ENCODE results near the gene SOX8. TPM values are rescaled to one million over a fixed set of nuclear protein-coding genes. Genes with fewer than 3 reads are reported as not detected.

Gene SOX8
- polyA plus RNA-seq, 6 donors from 2014 or later: not detected

GRCh38 chr16:1035066-1035415 is 53.5 kb downstream of the SOX8 start:
- Mint-ChIP-seq H3K27me3 (peaks cover 0 to 11% (median 9%) of the 10 kb centered on the region in 3 donors), H3K4me3 (no peak overlapping the region), H3K9me3 (no peaks in the 10 kb centered on the region), H3K27ac (no peak overlapping the region), H3K36me3 (no peaks in the 10 kb centered on the region), H3K4me1 (no peaks in the 10 kb centered on the region)
- ATAC-seq (ENCODE audit: low read depth in 2 of 2): no peak
- DNase-seq: no peak

GRCh38 chr16:1036166-1036565 is 54.6 kb downstream of the SOX8 start:
- Mint-ChIP-seq H3K4me1 (no peaks in the 10 kb centered on the region), H3K27ac (no peak overlapping the region), H3K4me3 (no peak overlapping the region), H3K36me3 (no peaks in the 10 kb centered on the region), H3K27me3 (peaks cover 0 to 11% (median 9%) of the 10 kb centered on the region in 3 donors), H3K9me3 (no peaks in the 10 kb centered on the region)
- DNase-seq (no peak), ATAC-seq (ENCODE audit: low read depth in 2 of 2) (no peak)

Other genes starting within 250 kb of the SOX8 start
- 10 to 100 TPM; 14.1 to 29.6 (median 20.5) TPM for gene CIAO3, start 240.8 kb upstream of the SOX8 start, polyA plus RNA-seq (ENCODE audit: low read depth in 6 of 6)
- not detected for gene MSLN, start 221.0 kb upstream of the SOX8 start, polyA plus RNA-seq (ENCODE audit: low read depth in 6 of 6)
- gene RPUSD1, start 193.4 kb upstream of the SOX8 start, polyA plus RNA-seq (ENCODE audit: low read depth in 6 of 6): 10 to 100 TPM; 24.5 to 43.9 (median 33.7) TPM
- gene CHTF18, start 193.2 kb upstream of the SOX8 start, polyA plus RNA-seq (ENCODE audit: low read depth in 6 of 6): 1 to 10 TPM; 3.4 to 8.4 (median 4.6) TPM
- not detected for gene GNG13, start 181.0 kb upstream of the SOX8 start, polyA plus RNA-seq (ENCODE audit: low read depth in 6 of 6)
- gene LMF1, start 10.8 kb upstream of the SOX8 start, polyA plus RNA-seq (ENCODE audit: low read depth in 6 of 6): 10 to 100 TPM in 5 of 6 donors, 1 to 10 TPM in 1; 8.2 to 19.6 (median 13.2) TPM
- gene SSTR5, start 91.0 kb downstream of the SOX8 start, polyA plus RNA-seq (ENCODE audit: low read depth in 6 of 6): not detected
- not detected for gene C1QTNF8, start 114.5 kb downstream of the SOX8 start, polyA plus RNA-seq (ENCODE audit: low read depth in 6 of 6)
- gene CACNA1H, start 171.3 kb downstream of the SOX8 start, polyA plus RNA-seq (ENCODE audit: low read depth in 6 of 6): not detected
- gene TPSG1, start 243.5 kb downstream of the SOX8 start, polyA plus RNA-seq (ENCODE audit: low read depth in 6 of 6): not detected
- gene TPSB2, start 248.4 kb downstream of the SOX8 start, polyA plus RNA-seq (ENCODE audit: low read depth in 6 of 6): not detected

All from naive B cell (primary cell).